GM18861 (cell line): ENCODE results near the gene ELMO1.
A peak's percentile ranks its signal among the peaks of the same experiment; 100 is the strongest.

Experiments used
- ATAC-seq: cut with Tn5 transposase; IDR thresholded peaks from one replicate; pipeline ENCODE4 v1.9.1; 2021; ENCODE audit not compliant: unreplicated experiment

The ELMO1 gene

GRCh38 chr7:37234334-37234733 is 214.3 kb downstream of the ELMO1 start:
- no peak for ATAC-seq

DNA sequence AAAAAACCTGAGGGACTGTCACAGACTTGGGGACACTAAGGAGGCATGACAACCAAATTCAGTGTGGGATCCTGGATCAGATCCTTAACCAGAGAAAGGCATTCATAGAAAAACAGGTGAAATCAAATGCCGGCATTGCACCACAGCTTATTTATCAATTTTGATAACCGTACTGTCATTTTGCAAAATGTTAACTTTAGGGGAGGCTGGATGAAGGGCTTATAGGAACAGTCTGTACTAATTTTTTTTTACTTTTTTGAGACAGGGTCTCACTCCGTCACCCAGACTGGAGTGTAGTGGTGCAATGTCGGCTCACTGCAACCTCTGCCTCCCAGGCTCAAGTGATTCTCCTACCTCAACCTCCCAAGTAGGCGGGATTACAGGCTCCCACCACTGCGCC is 217.1 kb downstream of the ELMO1 start:
- no peak for ATAC-seq

DNA sequence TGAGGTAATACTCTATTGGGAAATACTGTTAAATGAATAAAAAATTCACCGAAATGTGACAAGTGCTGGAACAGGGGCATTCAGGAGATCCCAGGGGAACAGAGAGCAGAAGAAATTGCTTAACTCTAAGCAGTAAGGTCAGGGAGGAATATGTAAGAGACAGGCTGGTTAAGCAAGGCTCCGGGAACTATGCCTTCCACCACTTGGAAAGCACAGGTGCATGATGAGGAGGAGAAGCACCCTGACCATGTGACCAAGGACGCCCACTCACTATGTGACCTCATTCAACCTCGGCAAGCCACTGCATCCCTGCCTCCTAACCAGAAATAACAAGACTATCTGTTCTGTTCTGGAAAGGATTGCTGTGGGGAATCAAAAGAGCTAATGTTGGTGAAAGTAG is 218.4 kb downstream of the ELMO1 start:
- ATAC-seq: no peak

DNA sequence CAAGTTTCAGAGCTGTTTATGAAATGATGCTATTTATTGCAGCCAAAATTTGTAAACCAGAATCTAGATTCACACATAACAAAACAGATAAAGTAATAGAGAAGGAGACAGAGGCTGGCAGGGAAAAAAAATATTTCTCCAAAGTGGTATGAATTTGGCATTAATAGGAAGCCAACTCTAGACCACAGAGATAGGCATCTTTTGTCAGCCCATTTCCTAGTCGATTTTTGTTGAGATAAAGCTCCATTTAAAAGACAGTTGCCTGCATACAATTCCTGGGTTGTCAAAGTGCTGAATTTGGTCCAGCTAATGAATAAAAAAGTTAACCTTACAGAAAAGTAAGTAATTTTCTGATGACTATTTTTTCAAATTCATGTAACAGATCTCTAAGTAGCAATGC is 219.3 kb downstream of the ELMO1 start:
- ATAC-seq: no peak

- ATAC-seq: no peak
Observed at GRCh38 chr7:37225285-37225969, 223.2 kb downstream of the ELMO1 start.

- ATAC-seq: no peak
Observed at GRCh38 chr7:37224746-37225145, 223.9 kb downstream of the ELMO1 start.

- ATAC-seq: no peak
Observed at GRCh38 chr7:37220664-37221063, 228.0 kb downstream of the ELMO1 start.

GRCh38 chr7:37218956-37219355 is 229.7 kb downstream of the ELMO1 start:
- ATAC-seq: no peak

- no peak for ATAC-seq
Observed at GRCh38 chr7:37216923-37217322, 231.7 kb downstream of the ELMO1 start.

DNA sequence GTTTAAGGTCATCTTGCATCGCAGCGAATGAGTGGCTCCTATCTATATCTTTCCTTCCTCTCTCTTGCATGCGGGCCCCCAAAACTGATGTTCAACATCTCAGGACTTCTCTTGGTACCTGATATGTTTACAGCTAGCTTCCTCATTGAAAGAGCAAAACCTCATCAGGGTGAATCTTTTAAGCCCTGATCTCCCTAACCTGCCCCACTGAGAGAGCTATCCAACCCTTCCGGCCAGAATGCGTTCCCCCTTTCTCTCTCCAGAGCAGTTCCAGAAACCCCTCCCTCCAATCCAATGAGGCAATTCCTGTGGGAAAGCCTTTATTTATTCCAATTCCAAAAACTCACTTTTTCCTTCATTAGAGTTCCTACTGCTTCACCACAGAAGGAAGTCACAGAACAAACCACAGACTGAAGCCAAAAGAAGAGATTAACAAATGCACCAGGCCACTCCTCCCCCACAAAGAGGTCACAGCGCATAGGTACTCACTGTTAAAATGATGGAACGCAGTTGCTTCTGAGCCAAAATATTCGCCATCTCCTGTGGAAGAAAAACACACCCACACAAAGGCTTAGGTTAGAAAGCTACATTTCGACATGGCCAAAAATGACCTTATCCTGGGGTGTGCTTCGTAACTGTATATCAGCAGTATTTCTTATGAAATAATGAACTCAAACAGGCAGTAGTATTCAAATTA is 232.4 kb downstream of the ELMO1 start:
- no peak for ATAC-seq

GRCh38 chr7:37215290-37215923 is 233.3 kb downstream of the ELMO1 start:
- no peak for ATAC-seq

DNA sequence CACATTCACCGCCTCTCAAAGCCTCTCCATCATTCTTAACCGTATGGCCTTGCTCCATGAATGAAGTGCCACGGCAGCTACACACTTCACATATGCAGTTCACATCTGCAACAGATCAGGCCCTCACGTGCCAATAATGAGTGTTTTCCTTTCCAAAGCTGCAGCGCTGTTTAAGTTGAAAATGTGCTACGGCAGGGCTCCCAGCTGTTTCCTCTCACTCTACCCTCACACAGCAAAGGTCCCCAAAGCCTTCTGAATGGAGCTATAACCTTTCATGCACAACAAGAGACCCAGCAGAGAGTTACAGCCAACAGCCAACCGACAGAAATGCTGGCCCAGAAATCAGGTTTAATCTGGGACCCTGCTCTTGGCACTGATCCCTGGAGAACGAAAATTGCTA is 236.1 kb downstream of the ELMO1 start:
- peak; percentile 15 for ATAC-seq

GRCh38 chr7:37212051-37212450 is 236.6 kb downstream of the ELMO1 start:
- ATAC-seq: peak; percentile 55

DNA sequence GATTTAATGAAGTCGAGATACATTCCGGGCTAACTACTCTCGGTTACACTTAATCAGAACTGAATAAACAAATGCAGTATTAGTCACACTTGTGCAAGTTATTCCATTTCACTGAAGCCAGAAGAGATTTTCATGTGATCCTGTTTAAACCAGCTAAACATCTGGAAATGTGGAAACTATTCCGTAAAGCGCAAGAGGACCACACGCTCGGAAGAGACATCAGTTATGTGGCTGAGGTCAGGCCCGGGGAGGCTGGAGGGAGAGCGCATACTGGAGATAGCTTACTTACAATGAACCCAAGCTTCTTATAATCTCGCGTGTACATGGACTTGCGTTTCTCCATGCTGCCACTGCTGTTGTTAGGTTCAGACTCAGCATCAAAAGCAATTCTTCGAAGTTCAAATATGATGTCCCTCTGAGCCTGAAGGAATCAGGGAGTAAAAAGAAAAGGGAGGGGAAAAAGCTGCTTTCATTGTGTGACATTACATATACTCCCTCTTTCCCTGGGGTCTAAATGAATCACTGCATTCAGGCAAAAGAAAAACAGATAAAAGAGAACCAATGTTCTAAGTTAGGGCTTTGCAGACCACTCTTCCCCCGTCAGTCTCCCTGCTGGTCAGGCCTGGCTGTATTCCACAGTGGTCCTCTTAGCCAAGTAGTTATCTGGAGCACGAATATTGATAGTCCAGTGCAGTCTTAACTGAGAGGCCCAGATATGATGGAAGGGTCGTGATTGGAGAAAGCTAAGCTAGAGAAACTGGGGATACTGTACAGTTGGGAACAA is 237.4 kb downstream of the ELMO1 start:
- ATAC-seq: no peak

DNA sequence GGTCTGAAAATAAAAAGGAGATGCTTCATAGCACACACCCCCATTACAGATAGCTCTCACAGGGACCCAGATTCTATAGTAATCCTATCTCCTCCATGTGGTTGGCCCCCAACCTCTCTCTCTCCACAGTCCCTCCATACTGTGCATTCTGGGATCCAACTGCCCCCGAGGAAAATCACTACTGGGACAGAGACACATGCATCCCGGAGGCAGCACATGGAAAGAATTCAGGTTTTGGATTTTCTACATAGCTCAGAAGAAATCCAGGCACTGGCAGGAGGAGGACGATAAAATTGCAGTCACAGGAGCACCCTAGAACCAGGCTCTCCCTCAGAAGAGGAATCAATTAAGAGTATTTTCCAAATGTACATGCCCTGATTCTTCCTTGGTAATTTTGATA is 239.5 kb downstream of the ELMO1 start:
- no peak for ATAC-seq

- ATAC-seq: peak; percentile 77
Observed at GRCh38 chr7:37208528-37208927, 240.1 kb downstream of the ELMO1 start.

DNA sequence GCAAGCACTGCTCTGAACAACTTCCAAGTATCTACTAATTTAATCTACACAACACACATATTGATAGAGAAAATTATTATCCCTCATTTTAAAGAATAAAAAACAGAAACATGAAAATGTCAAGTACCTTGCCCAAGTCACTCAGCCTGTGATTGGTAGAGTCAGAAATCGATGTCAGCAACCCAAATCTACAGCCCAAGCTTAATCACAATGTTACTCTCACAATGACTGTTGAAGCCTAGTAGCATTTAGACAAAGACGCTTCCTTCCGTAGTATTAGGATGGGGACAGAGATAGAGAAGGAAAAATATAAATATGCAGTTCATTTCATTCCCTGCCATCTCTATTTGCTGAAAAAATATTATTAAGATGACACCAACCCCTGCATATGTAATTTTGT is 242.5 kb downstream of the ELMO1 start:
- no peak for ATAC-seq

GRCh38 chr7:37205451-37205850 is 243.2 kb downstream of the ELMO1 start:
- ATAC-seq: no peak

GRCh38 chr7:37201876-37202198 is 246.8 kb downstream of the ELMO1 start:
- ATAC-seq: no peak

DNA sequence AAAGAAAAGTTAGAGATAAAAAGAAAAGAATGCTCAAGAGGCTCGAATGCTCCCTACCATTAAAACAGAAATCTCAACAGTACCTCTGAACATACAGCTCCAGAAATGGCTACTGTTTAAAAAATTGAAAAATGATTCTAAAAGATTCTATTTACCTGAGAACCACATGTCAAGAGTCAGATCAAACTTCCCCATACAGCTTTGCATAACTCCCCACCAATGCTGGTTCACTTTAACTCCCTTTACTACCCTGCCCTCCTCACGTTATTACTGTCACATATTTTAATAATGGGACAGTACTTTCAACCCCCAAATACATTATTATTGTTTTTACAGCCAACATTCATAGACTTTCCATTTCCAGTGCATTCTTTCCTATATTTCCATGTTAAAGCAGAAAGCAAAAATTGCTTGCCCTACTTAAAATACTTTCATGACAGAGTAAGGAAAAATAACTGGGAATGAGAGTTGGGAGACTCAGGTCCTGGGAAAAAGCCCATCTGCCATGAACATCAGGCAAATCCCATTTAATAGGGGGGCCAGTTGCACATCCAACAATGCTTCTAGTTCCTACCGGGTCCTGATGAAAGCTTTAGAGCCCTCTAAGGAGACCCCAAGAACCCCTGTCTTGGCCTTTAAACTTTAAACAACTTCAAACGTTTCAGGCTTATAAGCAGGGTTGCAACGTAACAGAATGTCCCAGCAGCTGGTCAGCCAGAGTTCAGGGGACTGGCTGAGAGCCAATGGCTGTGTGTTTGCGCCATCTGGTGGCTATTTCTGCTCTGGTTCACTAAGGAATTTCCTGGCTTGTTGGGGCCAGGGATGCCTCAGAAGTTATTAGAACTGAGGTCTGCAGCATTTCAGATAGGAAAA is 247.4 kb downstream of the ELMO1 start:
- ATAC-seq: peak; percentile 68
